Smooth muscle cell (in vitro differentiated cells): Measurements from ENCODE around the gene CENPX. TPM values are rescaled to one million over a fixed set of nuclear protein-coding genes. Genes with fewer than 3 reads are reported as not detected.

Experiments used
- DNase-seq: peaks from one replicate; lab custom pipeline; 2025; ENCODE audit not compliant: unreplicated experiment; lab: John Stamatoyannopoulos, UW
- H2AFZ ChIP-seq: fragments of 200-600 bp; sonication (generic); 2 replicates; pipeline ENCODE4 v1.6.0; 2016; ENCODE audit warnings: antibody characterized with exemption, low read depth, mild to moderate bottlenecking
- H3F3A ChIP-seq: fragments of 200-600 bp; sonication (generic); 2 replicates; pipeline ENCODE4 v1.6.0; 2017; ENCODE audit warnings: antibody characterized with exemption, low read depth
- H3K27ac ChIP-seq: fragments of 200-600 bp; sonication (generic); 2 replicates; pipeline ENCODE4 v1.5.1; 2016; ENCODE audit warnings: low read depth, mild to moderate bottlenecking
- H3K27me3 ChIP-seq: fragments of 200-600 bp; sonication (generic); 2 replicates; pipeline ENCODE4 v1.6.1; 2016; ENCODE audit warnings: low read depth, mild to moderate bottlenecking
- H3K36me3 ChIP-seq: fragments of 200-600 bp; sonication (generic); 2 replicates; pipeline ENCODE4 v1.5.1; 2016; ENCODE audit warnings: low read depth
- H3K4me1 ChIP-seq: fragments of 200-600 bp; sonication (generic); 2 replicates; pipeline ENCODE4 v1.5.1; 2016; ENCODE audit warnings: low read depth
- H3K4me2 ChIP-seq: fragments of 200-600 bp; sonication (generic); 2 replicates; pipeline ENCODE4 v1.6.0; 2016; ENCODE audit warnings: mild to moderate bottlenecking
- H3K4me3 ChIP-seq: fragments of 200-600 bp; sonication (generic); 2 replicates; pipeline ENCODE4 v1.5.1; 2016; ENCODE audit warnings: mild to moderate bottlenecking
- H3K79me2 ChIP-seq: fragments of 200-600 bp; sonication (generic); 2 replicates; pipeline ENCODE4 v1.6.0; 2016; ENCODE audit warnings: low read depth, mild to moderate bottlenecking
- H3K9ac ChIP-seq: fragments of 200-600 bp; sonication (generic); 2 replicates; pipeline ENCODE4 v1.6.0; 2016; ENCODE audit warnings: low read depth
- H3K9me3 ChIP-seq: fragments of 200-600 bp; sonication (generic); replicated peaks from 2 replicates; pipeline ENCODE4 v1.5.1; 2016; ENCODE audit warnings: low read depth
- H4K20me1 ChIP-seq: fragments of 200-600 bp; sonication (generic); 2 replicates; pipeline ENCODE4 v1.6.0; 2016; ENCODE audit warnings: low read depth
- CTCF ChIP-seq: fragments of 200-600 bp; sonication (generic); IDR thresholded peaks from 2 replicates; pipeline ENCODE4 v1.5.1; 2017; ENCODE audit warnings: borderline replicate concordance, mild to moderate bottlenecking, antibody characterized with exemption; ENCODE audit not compliant: insufficient read depth, poor library complexity, severe bottlenecking
- WGBS: methylation state at CpG from one replicate; pipeline ENCODE4 v1.1.7; 2016; ENCODE audit warnings: low lambda C conversion rate; 5-methylcytosine and 5-hydroxymethylcytosine counted together
- polyA plus RNA-seq: library from polyadenylated mRNA; unstranded; fragments of >200 nt; fragmentation: Nextera tagmentation; extraction: Ambion mirVana; gene quantifications from 2 replicates; pipeline ENCODE4 v1.2.1, GENCODE V29; 2016
- total RNA-seq: library from RNA; depleted of rRNA; stranded (reverse); fragments of >200 nt; gene quantifications from 2 replicates; pipeline ENCODE4 v1.2.3, GENCODE V29; 2014

CENPX gene
- total and polyA plus RNA-seq, 2 experiments from 2014 or later = 44.6 to 57.5 TPM

- no peaks in the 10 kb centered on the region for H3K79me2 ChIP-seq
- WGBS = 71% methylated on average over 31 of the region's 31 CpGs
Observed at GRCh38 chr17:82029990-82030469, 7.4 kb upstream of the CENPX start.

DNA sequence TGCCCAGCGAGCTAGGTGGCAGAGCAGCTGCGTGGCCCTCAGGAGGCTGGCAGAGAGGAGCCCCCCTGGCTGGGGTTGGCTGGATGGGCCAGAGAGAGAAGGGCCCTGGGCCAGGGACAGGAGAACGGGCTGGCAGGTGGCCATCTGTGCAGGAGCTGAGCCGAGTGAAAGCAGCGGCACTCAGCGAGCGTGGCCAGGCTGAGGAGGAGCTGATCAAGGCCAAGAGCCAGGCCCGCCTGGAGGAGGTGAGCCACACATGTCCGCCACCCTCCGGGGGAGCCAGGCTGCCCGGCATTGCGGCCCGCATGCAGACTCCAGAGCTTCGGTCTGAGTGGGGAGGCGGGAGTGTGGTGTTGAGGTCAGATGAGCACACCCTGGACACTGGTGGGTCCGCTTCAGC lies 6.7 kb upstream of the CENPX start:
- Histone ChIP-seq H2AFZ (no peak overlapping the region), H3K36me3 (no peaks in the 10 kb centered on the region), H3K4me3 (no peak overlapping the region), H3K4me1 (peaks cover under 1% of the 10 kb centered on the region), H3F3A (no peaks in the 10 kb centered on the region), H3K9ac (no peak overlapping the region), H3K27ac (no peak overlapping the region), H3K4me2 (no peak overlapping the region), H3K9me3 (no peaks in the 10 kb centered on the region), H3K79me2 (no peaks in the 10 kb centered on the region), H4K20me1 (no peaks in the 10 kb centered on the region), H3K27me3 (no peaks in the 10 kb centered on the region)
- DNase-seq = no peak
- 96% methylated on average over 16 of the region's 16 CpGs for WGBS
- TF ChIP-seq CTCF = no peak

More at GRCh38 chr17:82029990-82030469, 7.4 kb upstream of the CENPX start:
- Histone ChIP-seq H3K4me3 (peak overlapping the region; percentile 79), H3K36me3 (no peaks in the 10 kb centered on the region), H3K27me3 (no peaks in the 10 kb centered on the region), H3K27ac (no peak overlapping the region), H4K20me1 (no peaks in the 10 kb centered on the region), H3F3A (no peaks in the 10 kb centered on the region), H3K4me1 (no peaks in the 10 kb centered on the region), H2AFZ (no peak overlapping the region), H3K9ac (no peak overlapping the region), H3K4me2 (peak overlapping the region; percentile 98), H3K9me3 (no peaks in the 10 kb centered on the region)
- no peak for DNase-seq
- no peak for TF ChIP-seq CTCF

GRCh38 chr17:82028966-82029365 lies 6.3 kb upstream of the CENPX start:
- H3F3A ChIP-seq = no peaks in the 10 kb centered on the region
- H3K4me1 ChIP-seq = peaks cover 5% of the 10 kb centered on the region
- H3K4me2 ChIP-seq = no peak overlapping the region
- no peaks in the 10 kb centered on the region for H3K79me2 ChIP-seq
- no peaks in the 10 kb centered on the region for H3K9me3 ChIP-seq
- WGBS = 100% methylated on average over 9 of the region's 9 CpGs
- no peak for DNase-seq
- H3K27ac ChIP-seq = no peak overlapping the region
- TF ChIP-seq CTCF = no peak
- no peak overlapping the region for H3K4me3 ChIP-seq
- no peaks in the 10 kb centered on the region for H4K20me1 ChIP-seq
- no peaks in the 10 kb centered on the region for H3K36me3 ChIP-seq
- no peak overlapping the region for H3K9ac ChIP-seq
- no peak overlapping the region for H2AFZ ChIP-seq
- H3K27me3 ChIP-seq = no peaks in the 10 kb centered on the region

GRCh38 chr17:82028246-82028645 lies 5.6 kb upstream of the CENPX start:
- DNase-seq = no peak
- Histone ChIP-seq H3K36me3 (no peaks in the 10 kb centered on the region), H2AFZ (no peak overlapping the region), H3K4me1 (peaks cover 7% of the 10 kb centered on the region), H3K4me2 (no peak overlapping the region), H4K20me1 (no peaks in the 10 kb centered on the region), H3K9me3 (no peaks in the 10 kb centered on the region), H3K4me3 (no peak overlapping the region), H3K27me3 (no peaks in the 10 kb centered on the region), H3K27ac (no peak overlapping the region), H3F3A (no peaks in the 10 kb centered on the region), H3K79me2 (no peaks in the 10 kb centered on the region), H3K9ac (no peak overlapping the region)
- no peak for TF ChIP-seq CTCF
- WGBS = 100% methylated on average over 6 of the region's 13 CpGs
